ENCODE data around the gene SLPI.

SLPI gene

DNA sequence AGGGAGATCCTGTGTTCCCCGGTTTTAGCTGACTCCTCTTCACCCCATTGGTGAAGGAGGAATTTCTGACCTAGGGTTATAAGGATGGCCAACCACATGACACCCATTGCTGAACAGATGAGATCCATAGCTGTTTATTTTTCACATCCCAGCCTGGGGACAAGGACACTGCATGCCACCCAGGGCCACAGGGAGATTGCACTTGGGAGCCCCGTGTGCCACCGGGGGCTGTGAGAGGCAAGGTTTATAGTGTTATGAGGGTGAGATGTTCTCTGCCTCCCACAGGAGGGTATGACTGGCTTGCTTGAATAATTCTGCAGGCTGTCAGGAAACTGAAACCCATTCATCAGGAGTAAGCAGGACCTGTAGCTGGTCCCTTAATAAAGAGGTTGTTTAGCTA, 14.7 kb upstream of the SLPI start:
- no peak for DNase-seq (ENCODE audit: extremely low read depth, insufficient read length)
- Histone ChIP-seq H3K36me3 (ENCODE audit: control insufficient read depth, insufficient read depth, low read length) (no peaks in the 10 kb centered on the region), H3K27me3 (replicated peaks; ENCODE audit: control insufficient read depth, insufficient read depth, low read length) (no peaks in the 10 kb centered on the region; the same call in 1 of the 2 replicates), H3K4me3 (replicated peaks; ENCODE audit: low read depth, low read length) (no peak overlapping the region)
- TF ChIP-seq, protein P1, sequence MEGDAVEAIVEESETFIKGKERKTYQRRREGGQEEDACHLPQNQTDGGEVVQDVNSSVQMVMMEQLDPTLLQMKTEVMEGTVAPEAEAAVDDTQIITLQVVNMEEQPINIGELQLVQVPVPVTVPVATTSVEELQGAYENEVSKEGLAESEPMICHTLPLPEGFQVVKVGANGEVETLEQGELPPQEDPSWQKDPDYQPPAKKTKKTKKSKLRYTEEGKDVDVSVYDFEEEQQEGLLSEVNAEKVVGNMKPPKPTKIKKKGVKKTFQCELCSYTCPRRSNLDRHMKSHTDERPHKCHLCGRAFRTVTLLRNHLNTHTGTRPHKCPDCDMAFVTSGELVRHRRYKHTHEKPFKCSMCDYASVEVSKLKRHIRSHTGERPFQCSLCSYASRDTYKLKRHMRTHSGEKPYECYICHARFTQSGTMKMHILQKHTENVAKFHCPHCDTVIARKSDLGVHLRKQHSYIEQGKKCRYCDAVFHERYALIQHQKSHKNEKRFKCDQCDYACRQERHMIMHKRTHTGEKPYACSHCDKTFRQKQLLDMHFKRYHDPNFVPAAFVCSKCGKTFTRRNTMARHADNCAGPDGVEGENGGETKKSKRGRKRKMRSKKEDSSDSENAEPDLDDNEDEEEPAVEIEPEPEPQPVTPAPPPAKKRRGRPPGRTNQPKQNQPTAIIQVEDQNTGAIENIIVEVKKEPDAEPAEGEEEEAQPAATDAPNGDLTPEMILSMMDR (IDR thresholded peaks at IDR 0.05; ENCODE audit: insufficient read depth, low read length, poor library complexity, severe bottlenecking), result no peak

DNA sequence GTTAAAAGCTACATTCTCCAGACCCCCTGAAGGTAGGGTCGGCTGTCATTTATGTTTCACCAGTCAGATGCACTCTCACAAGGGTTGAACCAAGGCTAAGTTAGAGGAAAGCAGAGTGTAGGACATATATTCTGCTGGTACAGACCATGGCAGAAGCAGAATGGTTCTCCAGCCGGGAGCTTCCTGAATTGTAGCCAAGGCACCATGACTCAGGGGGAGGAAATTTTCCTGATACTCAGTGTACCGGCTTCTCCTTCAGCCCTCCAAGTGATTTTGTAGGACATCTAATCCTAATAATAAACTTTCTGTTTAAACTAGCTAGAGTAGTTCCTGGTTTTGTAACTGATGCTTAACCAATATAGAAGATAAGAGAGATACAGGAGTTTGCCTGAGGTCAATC, 14.2 kb upstream of the SLPI start:
- no peak for DNase-seq (ENCODE audit: extremely low read depth, insufficient read length)
- no peaks in the 10 kb centered on the region for H3K36me3 ChIP-seq (ENCODE audit: control insufficient read depth, insufficient read depth, low read length)
- TF ChIP-seq, protein P1 (IDR thresholded peaks at IDR 0.05; ENCODE audit: insufficient read depth, low read length, poor library complexity, severe bottlenecking), result no peak

DNA sequence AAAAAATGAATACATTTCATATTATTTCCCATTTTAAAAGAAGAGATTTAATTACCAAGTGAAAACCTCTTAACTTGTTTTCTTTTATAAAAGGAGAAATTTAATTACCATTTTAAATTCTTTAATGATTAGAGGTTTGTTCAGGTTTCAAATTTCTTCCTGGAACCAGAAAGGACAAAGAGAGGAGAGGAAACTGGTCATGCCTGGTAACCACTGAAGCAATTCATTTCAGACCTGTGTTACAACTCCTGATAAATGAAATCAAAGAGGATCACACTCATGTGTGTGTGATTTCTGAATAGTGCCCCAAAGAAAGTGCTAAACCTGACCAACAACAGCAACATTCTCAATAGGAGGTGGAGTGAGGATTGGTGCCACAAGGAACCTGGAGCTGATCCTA, 12.6 kb upstream of the SLPI start:
- Histone ChIP-seq H3K27me3 (replicated peaks; ENCODE audit: control insufficient read depth, insufficient read depth, low read length) (no peaks in the 10 kb centered on the region; the same call in 1 of the 2 replicates), H3K36me3 (ENCODE audit: control insufficient read depth, insufficient read depth, low read length) (no peaks in the 10 kb centered on the region), H3K4me3 (replicated peaks; ENCODE audit: low read depth, low read length) (no peak overlapping the region)
- TF ChIP-seq, protein P1 (IDR thresholded peaks at IDR 0.05; ENCODE audit: insufficient read depth, low read length, poor library complexity, severe bottlenecking), result no peak
- no peak for DNase-seq (ENCODE audit: extremely low read depth, insufficient read length)

More for the DNA sequence above, 14.2 kb upstream of the SLPI start:
- Histone ChIP-seq H3K27me3 (replicated peaks; ENCODE audit: control insufficient read depth, insufficient read depth, low read length) (no peaks in the 10 kb centered on the region; the same call in 1 of the 2 replicates), H3K4me3 (replicated peaks; ENCODE audit: low read depth, low read length) (no peak overlapping the region)

DNA sequence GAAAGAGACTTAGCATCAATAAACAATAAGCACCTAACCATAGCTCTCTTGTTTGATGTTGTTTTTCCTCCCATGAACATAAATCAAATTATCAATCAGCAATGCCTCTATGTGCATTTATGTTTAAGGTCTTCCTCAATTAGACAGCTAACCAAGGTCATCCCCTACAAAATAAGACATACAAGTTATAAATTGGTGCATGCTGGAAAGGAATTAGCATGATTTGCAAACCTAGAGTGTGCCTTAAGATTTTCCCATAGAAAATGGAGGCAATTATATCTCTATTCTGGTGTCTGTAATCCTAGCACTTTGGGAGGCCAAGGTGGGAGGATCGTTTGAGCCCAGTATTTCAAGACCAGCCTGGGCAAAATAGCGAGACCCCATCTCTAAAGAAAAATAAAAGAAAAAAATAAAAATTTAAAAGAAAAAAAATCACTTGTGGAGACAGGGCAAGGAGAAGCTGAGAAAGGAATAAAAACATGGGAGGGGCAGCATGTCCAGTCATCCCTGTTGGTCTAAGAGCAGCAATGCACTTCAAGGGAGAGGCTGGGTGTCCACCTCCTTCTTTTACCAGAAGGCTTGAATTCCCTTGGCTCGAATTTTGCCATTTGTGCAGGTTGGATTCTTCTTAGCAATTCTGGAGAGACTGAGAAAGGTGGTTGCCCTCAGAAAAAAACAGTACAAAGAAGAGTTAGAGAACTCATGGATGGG, 9.3 kb upstream of the SLPI start:
- H3K4me3 ChIP-seq (replicated peaks; ENCODE audit: low read depth, low read length), result no peak overlapping the region
- TF ChIP-seq, protein P1 (IDR thresholded peaks at IDR 0.05; ENCODE audit: insufficient read depth, low read length, poor library complexity, severe bottlenecking), result no peak
- no peak for DNase-seq (ENCODE audit: extremely low read depth, insufficient read length)
- peaks cover 2% of the 10 kb centered on the region for H3K27me3 ChIP-seq (replicated peaks; ENCODE audit: control insufficient read depth, insufficient read depth, low read length)
- no peaks in the 10 kb centered on the region for H3K36me3 ChIP-seq (ENCODE audit: control insufficient read depth, insufficient read depth, low read length)

DNA sequence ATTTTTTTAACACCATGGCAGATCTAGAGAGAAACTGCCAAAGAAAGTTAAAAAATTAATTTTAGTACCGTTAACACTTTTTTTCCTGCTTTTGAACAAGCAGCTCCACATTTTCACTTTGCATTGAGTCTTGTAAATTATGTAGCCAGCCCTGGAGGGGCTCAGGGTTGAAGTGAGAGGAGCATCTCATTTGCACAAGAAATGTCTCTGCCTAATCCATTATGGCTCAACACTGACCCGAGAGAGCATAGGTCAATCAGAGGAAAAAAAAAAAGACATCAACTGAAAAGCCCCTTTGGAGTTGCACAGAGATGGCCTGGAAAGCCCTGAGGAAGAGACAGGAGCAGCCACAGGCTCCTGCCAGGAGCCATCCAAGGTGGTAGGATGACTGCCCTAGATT, 4.3 kb upstream of the SLPI start:
- no peaks in the 10 kb centered on the region for H3K36me3 ChIP-seq (ENCODE audit: control insufficient read depth, insufficient read depth, low read length)
- H3K4me3 ChIP-seq (replicated peaks; ENCODE audit: low read depth, low read length), result no peak overlapping the region
- TF ChIP-seq, protein P1 (IDR thresholded peaks at IDR 0.05; ENCODE audit: insufficient read depth, low read length, poor library complexity, severe bottlenecking), result no peak
- no peak for DNase-seq (ENCODE audit: extremely low read depth, insufficient read length)
- H3K27me3 ChIP-seq (replicated peaks; ENCODE audit: control insufficient read depth, insufficient read depth, low read length), result peaks cover 2% of the 10 kb centered on the region
